K562 (cell line): ENCODE data around the gene E2F2. TPM values are rescaled to one million over a fixed set of nuclear protein-coding genes. Genes with fewer than 3 reads are reported as not detected.

Experiments
- CGGBP1 ChIP-seq: fragments of 250-450 bp; sonication (Bioruptor Pico); IDR thresholded peaks from 2 replicates; pipeline ENCODE4 v1.9.0; 2021; ENCODE audit warnings: mild to moderate bottlenecking
- HNRNPLL ChIP-seq: fragments of 200-400 bp; formaldehyde crosslinking; IDR thresholded peaks from 2 replicates; pipeline ENCODE4 v1.6.1; 2017; ENCODE audit warnings: low read length, low read depth, mild to moderate bottlenecking; ENCODE audit not compliant: poor library complexity, severe bottlenecking
- MBD2 ChIP-seq: sonication (generic); IDR thresholded peaks from 2 replicates; pipeline ENCODE4 v1.6.1; 2016; ENCODE audit warnings: low read depth, borderline replicate concordance
- MIER1 ChIP-seq: fragments of 450-650 bp; IDR thresholded peaks from 2 replicates; pipeline ENCODE4 v1.6.1; 2016; ENCODE audit warnings: antibody characterized with exemption, mild to moderate bottlenecking, low read depth
- PPARD ChIP-seq: fragments of 250-450 bp; sonication (Bioruptor Pico); IDR thresholded peaks from 2 replicates; pipeline ENCODE4 v1.8.0; 2022; ENCODE audit warnings: inconsistent platforms, mild to moderate bottlenecking, moderate library complexity
- SIX5 ChIP-seq, 2 experiments: IDR thresholded peaks; 2 replicates each; pipeline ENCODE4 v1.6.1; 2011; ENCODE audit warnings: low read length in 2 of 2, borderline replicate concordance in 1 of 2, low read depth in 1 of 2, mild to moderate bottlenecking in 1 of 2, moderate library complexity in 1 of 2; ENCODE audit not compliant: insufficient read depth in 1 of 2
- SNAPC5 ChIP-seq: fragments of 250-450 bp; sonication (Bioruptor Pico); IDR thresholded peaks from 2 replicates; pipeline ENCODE4 v1.8.0; 2021; ENCODE audit warnings: moderate library complexity, mild to moderate bottlenecking, inconsistent platforms
- TBL1XR1 ChIP-seq, 2 experiments: IDR thresholded peaks; 2 replicates each; pipeline ENCODE4 v1.6.1; 2012; ENCODE audit warnings: improper control_type of control experiment in 2 of 2, low read length in 2 of 2, mild to moderate bottlenecking in 1 of 2
- TOE1 ChIP-seq, 2 experiments: fragments of 450-650 bp in 1 of 2; sonication (generic) in 1 of 2; formaldehyde crosslinking in 1 of 2; IDR thresholded peaks; 2 replicates each; pipeline versions ENCODE4 v1.7.1 to v1.8.0; 2016 to 2022; ENCODE audit warnings: borderline replicate concordance in 2 of 2, mild to moderate bottlenecking in 2 of 2, antibody characterized with exemption in 1 of 2, inconsistent platforms in 1 of 2, low read depth in 1 of 2, missing genetic modification reagents in 1 of 2, moderate library complexity in 1 of 2
- ZKSCAN1 ChIP-seq: fragments of 150-350 bp; IDR thresholded peaks from 2 replicates; pipeline ENCODE4 v1.6.1; 2016; ENCODE audit warnings: low read depth, low read length
- ZNF354B ChIP-seq: fragments of 250-450 bp; sonication (Bioruptor Pico); IDR thresholded peaks from 2 replicates; pipeline ENCODE4 v1.4.0; 2020
- polyA plus RNA-seq, 8 experiments: library from polyadenylated mRNA; depleted of rRNA in 4 of 8; stranded (reverse) in 5 of 8; unstranded in 3 of 8; fragments of >200 nt; fragmentation: Nextera tagmentation in 2 of 8; fragmentation: Illumina TruSeq in 1 of 8; extraction: Ambion mirVana in 2 of 8; extraction: Trizol in 1 of 8; gene quantifications; 2 replicates each; pipeline versions ENCODE4 v1.2.1 to v1.2.3, GENCODE V29; 2011 to 2014; ENCODE audit warnings: inconsistent platforms in 1 of 8, missing spikeins in 1 of 8
- total RNA-seq, 7 experiments: library from RNA; depleted of rRNA in 6 of 7; stranded (reverse); fragments of >200 nt in 6 of 7; fragmentation: Illumina TruSeq in 2 of 7; extraction: Trizol in 2 of 7; gene quantifications; 2 replicates each; pipeline versions ENCODE4 v1.2.1 to v1.2.3, GENCODE V29; 2011 to 2021; ENCODE audit warnings: low replicate concordance in 1 of 7
- TF ChIP-seq, protein P1 (sequence below): fragments of 250-450 bp; sonication (Bioruptor Pico); IDR thresholded peaks from 2 replicates; pipeline ENCODE4 v1.8.0; 2021; ENCODE audit warnings: borderline replicate concordance, mild to moderate bottlenecking, moderate library complexity; ENCODE audit not compliant: poor library complexity, severe bottlenecking
- TF ChIP-seq, protein P2 (sequence below): sonication (generic); formaldehyde crosslinking; IDR thresholded peaks from 2 replicates; pipeline ENCODE4 v1.8.0; 2022; ENCODE audit warnings: missing genetic modification reagents, mild to moderate bottlenecking, borderline replicate concordance
- TF ChIP-seq, protein P3 (sequence below), 2 experiments: fragments of 450-650 bp in 1 of 2; sonication (generic) in 1 of 2; formaldehyde crosslinking in 1 of 2; IDR thresholded peaks; 2 replicates each; pipeline versions ENCODE4 v1.7.1 to v1.9.0; 2016 to 2022; ENCODE audit warnings: inconsistent platforms in 1 of 2, mild to moderate bottlenecking in 1 of 2, missing genetic modification reagents in 1 of 2

The E2F2 gene
- total and polyA plus RNA-seq, 9 of the 15 experiments (the other 6 are each of a cell fraction or from before 2014, with no cell fraction given), result 3.1 to 25.3 (median 11.4) TPM

GRCh38 chr1:23555270-23555985, 24.4 kb upstream of the E2F2 start (continued):
- TF ChIP-seq, protein P1, sequence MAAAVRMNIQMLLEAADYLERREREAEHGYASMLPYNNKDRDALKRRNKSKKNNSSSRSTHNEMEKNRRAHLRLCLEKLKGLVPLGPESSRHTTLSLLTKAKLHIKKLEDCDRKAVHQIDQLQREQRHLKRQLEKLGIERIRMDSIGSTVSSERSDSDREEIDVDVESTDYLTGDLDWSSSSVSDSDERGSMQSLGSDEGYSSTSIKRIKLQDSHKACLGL (CRISPR knock-in tag), result no peak
- TF ChIP-seq ZNF354B (no peak), TOE1 (IDR thresholded peaks at IDR 0.05; ENCODE audit: borderline replicate concordance) (no peak), TOE1 (CRISPR knock-in tag; IDR thresholded peaks at IDR 0.05; ENCODE audit: borderline replicate concordance, low read depth) (no peak), MBD2 (no peak; the same call in 1 of the 2 replicates), CGGBP1 (CRISPR knock-in tag) (no peak), MIER1 (0 out of 2 replicates have a peak, but pooled peaks have one; percentile 49), HNRNPLL (no peak), PPARD (CRISPR knock-in tag) (no peak), ZKSCAN1 (no peak), SIX5 (IDR thresholded peaks at IDR 0.05; ENCODE audit: borderline replicate concordance in 1 of 2, insufficient read depth in 1 of 2, low read depth in 1 of 2, low read length in 2 of 2) (no peak), SNAPC5 (CRISPR knock-in tag) (no peak), TBL1XR1 (IDR thresholded peaks at IDR 0.05; ENCODE audit: low read length in 2 of 2) (no peak)
- TF ChIP-seq, protein P2, sequence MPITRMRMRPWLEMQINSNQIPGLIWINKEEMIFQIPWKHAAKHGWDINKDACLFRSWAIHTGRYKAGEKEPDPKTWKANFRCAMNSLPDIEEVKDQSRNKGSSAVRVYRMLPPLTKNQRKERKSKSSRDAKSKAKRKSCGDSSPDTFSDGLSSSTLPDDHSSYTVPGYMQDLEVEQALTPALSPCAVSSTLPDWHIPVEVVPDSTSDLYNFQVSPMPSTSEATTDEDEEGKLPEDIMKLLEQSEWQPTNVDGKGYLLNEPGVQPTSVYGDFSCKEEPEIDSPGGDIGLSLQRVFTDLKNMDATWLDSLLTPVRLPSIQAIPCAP (CRISPR knock-in tag), result no peak
- TF ChIP-seq, protein P3, sequence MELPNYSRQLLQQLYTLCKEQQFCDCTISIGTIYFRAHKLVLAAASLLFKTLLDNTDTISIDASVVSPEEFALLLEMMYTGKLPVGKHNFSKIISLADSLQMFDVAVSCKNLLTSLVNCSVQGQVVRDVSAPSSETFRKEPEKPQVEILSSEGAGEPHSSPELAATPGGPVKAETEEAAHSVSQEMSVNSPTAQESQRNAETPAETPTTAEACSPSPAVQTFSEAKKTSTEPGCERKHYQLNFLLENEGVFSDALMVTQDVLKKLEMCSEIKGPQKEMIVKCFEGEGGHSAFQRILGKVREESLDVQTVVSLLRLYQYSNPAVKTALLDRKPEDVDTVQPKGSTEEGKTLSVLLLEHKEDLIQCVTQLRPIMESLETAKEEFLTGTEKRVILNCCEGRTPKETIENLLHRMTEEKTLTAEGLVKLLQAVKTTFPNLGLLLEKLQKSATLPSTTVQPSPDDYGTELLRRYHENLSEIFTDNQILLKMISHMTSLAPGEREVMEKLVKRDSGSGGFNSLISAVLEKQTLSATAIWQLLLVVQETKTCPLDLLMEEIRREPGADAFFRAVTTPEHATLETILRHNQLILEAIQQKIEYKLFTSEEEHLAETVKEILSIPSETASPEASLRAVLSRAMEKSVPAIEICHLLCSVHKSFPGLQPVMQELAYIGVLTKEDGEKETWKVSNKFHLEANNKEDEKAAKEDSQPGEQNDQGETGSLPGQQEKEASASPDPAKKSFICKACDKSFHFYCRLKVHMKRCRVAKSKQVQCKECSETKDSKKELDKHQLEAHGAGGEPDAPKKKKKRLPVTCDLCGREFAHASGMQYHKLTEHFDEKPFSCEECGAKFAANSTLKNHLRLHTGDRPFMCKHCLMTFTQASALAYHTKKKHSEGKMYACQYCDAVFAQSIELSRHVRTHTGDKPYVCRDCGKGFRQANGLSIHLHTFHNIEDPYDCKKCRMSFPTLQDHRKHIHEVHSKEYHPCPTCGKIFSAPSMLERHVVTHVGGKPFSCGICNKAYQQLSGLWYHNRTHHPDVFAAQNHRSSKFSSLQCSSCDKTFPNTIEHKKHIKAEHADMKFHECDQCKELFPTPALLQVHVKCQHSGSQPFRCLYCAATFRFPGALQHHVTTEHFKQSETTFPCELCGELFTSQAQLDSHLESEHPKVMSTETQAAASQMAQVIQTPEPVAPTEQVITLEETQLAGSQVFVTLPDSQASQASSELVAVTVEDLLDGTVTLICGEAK (IDR thresholded peaks at IDR 0.05), result peak; percentile 35; the same call in 1 of the 2 replicates
- TF ChIP-seq, protein P3 (CRISPR knock-in tag; IDR thresholded peaks at IDR 0.05), result no peak
